HG02852 (cell line): ENCODE data around the gene SNX14.

Source experiments
- ATAC-seq: cut with Tn5 transposase; IDR thresholded peaks from one replicate; pipeline ENCODE4 v1.9.1; 2021; ENCODE audit warnings: mild to moderate bottlenecking, moderate library complexity; ENCODE audit not compliant: unreplicated experiment

Gene SNX14

DNA sequence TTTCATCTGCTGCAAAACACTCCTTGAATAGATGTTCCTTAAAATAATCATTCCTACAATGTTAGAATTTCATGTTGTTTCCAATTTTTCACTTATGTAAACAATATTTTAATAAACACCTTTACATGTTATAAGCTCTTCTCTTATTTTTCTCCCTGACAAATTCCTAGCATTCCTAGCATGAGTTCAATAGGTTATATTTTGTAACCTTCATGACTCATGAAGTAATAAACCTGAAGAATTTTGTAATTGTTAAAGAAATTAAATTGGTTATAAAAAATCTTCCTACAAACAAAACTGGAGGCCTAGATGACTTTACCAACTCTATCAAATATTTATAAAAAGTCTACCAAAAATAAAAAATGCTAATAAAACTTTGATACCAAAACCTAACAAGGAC is 77.5 kb downstream of the SNX14 start:
- no peak for ATAC-seq

DNA sequence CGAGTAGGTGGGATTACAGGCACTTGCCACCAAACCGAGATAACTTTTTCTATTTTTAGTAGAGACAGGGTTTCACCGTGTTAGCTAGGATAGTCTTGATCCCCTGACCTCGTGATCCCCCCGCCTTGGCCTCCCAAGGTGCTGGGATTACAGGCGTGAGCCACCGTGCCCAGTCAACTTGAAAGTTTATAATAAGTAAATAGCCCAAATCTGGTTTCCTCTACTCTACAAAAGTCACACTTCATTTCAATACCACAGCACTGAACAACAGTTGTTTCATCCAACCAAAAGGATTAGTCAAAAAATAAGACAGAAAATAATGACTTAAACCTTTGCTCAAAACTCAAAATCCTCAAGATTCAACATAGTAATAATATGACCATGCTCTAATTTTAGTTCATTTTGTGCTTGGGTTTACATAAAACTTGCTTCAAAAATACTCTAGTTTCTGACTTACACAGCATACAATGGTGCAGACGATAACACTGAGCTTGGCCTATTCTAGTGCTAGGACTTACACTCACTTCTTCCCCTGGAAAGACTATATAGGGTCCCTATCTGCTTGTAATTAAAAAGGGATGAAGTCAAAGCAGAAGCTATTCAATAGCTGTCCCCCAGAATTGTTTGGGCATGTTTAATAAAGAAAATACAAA is 87.1 kb downstream of the SNX14 start:
- peak; percentile 64 for ATAC-seq

DNA sequence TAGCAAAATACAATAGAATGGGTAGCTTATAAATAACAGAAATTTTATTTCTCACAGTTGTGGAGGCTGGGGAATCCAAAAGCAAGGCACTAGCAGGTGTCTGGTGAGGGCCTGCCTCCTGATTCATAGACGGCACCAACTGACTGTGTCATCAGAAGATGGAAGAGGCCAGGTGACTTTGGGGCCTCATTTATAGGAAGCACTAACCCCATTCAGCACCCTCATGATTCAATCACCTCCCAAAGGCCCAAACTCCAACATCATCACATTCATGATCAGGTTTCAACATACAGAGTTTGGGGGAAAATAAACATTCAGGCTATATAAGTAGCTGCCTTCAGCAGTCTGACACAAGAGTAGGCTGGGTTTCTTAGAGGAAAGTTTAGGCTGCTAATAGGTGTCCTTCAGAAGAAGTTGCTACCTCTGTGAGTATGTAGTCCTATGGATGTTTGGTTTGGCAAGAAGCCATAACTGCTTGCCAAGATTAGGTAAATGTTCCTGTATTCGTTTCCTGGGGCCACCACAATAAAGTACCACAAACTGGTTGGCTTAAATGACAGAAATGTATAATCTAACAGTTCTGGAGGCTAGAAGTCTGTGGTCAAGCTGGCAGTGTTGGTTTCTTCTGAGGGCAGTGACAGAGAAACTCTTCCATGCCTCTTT is 94.9 kb downstream of the SNX14 start:
- no peak for ATAC-seq

DNA sequence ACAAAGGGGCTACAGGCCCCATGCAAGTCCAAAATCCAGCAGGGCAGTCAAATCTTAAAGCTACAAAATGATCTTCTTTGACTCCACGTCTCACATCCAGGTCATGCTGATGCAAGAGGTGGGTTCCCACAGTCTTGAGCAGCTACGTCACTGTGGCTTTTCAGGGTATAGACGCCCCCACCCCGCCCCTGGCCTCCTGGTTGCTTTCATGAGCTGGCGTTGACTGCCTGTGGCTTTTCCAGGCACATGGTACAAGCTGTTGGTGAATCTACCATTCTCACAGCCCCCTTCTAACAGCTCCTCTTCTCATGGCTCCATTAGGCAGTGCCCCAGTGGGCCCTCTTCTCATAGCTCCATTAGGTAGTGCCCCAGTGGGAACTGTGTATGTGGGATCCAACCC is 96.8 kb downstream of the SNX14 start:
- ATAC-seq: no peak

DNA sequence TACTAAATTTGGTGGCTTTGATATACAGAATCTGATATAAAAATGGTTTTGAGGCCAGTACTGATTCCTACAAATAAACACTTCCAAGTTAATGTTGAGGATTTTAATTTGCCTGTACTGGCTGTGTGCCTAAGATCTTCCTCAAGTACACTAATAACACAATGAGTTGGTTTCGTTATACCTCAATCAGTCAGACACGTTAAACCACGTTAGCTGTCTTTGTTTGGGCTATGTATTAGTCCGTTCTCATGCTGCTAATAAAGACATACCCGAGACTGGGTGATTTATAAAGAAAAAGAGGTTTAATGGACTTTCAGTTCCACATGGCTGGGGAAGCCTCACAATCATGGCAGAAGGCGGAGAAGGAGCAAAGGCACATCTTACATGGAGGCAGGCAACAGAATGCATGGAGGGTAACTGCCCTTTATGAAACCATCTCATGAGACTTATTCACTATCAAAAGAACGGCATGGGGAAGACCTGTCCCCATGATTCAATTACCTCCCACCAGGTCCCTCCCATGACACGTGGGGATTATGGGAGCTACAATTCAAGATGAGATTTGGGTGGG is 97.6 kb downstream of the SNX14 start:
- no peak for ATAC-seq

DNA sequence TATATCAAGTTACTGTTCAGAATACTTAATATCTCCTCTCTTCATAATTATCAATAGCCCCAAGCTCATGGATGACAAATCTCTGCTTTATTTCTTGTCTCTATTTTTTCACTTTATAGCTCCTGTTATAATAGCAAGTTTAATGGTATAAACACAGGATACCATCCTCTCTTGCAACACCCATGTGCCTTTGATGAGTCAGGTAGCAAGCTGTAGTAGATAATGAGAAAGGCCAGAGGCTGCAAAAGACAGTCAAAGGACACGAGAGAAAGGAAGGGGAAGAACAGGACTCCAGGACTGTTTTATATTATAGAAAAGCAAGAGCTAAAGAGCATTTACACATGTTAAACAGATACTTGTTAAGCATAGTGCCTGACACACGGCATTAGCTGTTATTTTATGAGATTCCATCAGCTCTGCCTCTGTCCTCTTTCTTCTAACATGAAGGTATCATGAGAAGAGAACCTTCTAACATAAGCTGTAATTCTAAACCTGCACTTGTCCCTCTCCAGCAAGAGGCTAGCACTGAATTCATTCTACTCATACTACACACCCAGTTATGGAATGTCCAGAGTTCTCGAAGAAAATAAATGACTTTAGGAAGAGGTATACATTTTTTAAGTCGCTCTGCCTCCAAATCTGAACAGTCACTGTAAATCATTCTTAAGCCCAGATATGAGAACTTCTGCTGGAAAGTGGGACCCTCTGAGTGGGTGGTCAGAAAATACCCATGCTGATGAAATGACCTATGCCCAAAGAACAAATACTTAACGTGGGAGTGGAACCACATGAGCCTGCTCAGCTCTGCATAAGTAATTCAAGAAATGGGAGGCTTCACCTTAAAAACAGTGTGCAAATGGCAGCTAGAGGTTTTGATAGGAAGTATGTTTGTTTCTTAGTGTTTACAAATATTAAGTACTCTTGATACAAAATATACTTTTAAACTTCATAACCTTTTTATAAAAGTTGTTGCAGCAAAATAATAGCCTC is 98.8 kb downstream of the SNX14 start:
- no peak for ATAC-seq

DNA sequence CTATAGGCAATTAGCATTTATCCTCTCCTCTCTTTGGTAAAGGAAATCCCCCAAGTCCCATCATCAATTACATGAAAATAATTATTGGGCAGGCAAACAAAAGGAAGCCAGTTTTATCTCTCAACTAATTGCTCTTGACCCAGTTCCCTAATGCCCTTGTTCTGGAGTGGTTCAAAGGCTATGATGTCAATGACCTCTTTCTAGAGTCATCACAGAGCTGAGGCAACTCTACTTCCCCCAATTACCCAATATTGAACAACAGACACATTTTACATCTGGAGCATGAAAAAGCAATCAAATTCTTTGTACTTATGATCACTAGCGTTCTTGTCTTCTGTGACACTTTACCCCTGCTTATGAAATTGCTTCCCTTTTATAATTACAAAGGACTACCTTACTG is 100.3 kb downstream of the SNX14 start:
- ATAC-seq: no peak

DNA sequence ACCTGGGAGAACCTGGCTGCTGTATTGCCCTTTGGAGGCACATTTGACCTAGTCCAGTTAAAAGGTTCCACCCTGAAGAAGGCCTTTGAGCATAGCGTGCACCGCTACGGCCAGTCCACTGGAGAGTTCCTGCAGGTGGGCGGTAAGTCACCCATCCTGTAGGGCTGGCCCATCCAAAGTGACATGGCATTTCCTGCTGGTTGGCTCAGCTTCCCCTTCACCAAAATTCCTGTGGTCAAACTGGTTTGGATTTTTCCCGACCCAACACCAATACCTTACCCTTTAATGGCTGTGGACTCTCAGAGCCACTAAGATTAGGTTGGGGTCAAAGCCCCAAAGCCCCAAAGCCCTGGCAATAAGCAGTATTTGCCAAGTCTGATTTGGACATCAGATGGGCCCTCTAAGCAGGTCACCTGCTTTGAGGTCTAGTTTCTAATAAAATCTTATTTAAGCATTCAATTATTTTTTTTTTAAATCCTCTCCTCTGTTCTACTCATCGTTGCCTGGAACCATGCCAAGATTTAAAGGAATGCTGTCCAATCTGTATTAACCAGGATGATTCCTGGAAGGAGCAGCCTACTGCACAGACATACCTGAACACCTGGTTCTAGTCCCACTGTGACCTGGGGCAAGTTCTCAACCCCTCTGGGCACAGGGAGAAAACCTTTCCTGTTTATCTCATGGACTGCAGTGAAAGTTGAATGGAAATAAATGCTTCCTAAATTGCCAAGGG is 103.0 kb downstream of the SNX14 start:
- ATAC-seq: no peak

DNA sequence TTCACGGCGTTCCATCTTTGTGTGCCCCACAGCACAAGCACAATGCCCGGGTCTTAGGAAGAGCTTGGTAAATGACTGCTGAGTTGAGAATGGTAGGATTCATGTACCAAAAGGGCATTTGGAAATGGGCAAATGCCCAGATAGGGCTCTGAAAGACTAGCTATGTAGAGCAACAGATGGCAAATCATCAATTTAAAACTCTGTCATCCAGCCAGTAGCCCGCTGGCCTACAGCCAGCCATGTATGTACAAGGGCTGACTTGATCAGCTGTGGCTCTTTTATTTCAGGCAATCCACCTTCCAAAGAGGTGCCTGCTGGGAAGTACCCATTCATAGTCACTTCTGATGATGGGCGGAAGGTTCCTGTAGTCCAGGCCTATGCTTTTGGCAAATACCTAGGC is 108.7 kb downstream of the SNX14 start:
- no peak for ATAC-seq

DNA sequence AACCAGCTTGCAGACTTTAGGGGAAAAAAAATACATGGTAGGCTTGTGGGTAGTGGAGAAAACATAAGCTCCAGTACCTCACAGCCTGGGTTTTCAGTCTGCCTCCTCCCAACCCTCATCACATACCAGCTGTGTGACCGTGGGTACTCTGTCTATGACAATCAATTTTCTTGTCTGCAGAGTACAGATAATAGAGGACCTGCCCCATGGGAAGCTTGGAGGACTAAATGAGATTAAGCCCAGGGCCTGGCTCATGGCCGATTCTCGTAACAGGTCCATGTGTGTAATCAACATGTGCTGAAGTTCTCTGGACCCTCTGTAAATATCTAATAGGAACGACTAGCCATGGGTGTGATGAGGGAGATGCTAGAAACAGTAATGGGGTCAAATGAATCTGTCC is 109.8 kb downstream of the SNX14 start:
- ATAC-seq: no peak

DNA sequence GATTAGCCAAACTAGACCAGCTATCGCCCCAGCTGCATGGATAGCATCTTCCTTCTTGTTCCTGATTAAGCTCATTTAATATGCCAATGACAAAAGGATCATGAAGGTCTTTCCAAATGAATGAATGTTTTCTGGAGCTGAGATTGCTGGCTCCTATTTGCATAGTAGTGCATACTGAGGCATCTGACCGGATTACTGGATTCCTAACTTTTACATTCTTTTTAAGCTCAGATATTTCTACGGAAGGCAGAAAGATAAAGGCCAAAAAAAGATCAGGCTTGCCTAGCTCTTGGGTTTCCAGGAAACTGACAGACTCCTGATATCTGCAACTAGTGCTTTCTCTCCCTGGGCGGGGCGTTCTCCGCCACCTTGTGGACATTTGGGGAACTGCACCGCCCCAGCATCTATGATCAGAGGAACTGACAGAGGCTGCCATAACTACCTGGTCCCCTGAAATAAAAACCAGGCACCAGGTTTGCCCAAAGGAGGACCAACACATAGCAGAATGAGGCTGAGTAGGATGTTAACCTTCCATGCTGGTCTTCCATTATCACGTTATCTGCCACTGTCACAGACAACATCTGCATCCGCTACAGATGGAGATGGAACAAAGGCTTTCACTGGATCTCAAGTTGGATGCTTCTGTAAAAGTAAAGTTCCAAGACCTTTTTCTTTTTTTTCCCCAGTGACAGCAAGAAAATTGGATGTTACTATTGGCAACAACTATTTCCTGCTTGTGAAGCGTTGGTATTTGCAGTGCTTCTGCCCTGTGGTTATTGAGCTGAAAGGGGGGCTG is 110.6 kb downstream of the SNX14 start:
- peak; percentile 92 for ATAC-seq

DNA sequence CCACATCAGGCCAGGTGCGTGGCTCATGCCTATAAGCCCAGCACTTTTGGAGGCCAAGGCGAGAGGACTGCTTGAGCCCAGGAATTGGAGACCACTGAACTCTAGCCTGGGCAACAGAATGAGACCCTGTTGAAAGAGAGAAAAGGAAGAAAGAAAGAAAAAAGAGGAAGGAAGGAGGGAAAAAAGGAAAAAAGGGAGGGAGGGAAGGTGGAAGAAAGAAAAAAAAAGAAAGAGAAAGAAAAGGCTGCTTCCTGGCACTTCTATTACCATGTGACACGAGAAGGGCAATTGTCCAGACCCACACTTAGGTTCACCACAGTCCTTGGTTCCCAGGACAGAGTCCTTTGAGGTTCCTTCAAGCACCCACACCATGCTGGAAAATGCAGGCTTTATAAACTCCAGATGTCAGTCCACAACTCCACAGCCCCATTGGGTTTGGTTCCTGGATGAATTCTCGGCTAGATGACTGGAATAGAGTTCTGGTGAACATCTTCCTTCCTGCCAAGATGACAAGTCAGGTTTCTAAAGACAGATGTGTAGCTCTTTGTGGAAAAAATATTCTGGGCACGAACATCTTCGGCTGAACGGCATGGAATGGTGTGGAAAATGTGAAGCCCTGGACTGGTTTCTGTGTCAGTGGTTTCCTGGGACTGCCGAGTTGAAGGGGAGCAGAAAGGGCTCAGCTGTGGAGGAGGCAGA is 111.3 kb downstream of the SNX14 start:
- ATAC-seq: peak; percentile 6

DNA sequence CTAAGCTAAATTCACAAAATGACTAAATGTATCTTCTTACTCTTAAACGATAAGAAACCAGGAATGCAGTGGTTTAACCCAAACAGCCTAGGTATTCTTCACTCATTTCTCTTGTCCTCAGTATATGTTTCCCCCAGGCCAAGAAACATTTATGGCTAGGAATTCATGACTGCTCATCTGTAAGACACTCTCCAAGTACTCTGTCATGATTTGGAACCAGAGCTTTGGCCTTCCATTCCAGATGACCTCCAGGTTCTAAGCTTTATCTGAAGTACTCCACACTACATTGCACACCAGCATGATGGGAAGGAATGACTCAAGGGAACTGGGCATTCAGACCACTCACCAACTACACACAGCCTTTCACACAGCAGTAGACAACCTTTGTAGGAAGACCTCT is 114.5 kb downstream of the SNX14 start:
- no peak for ATAC-seq

DNA sequence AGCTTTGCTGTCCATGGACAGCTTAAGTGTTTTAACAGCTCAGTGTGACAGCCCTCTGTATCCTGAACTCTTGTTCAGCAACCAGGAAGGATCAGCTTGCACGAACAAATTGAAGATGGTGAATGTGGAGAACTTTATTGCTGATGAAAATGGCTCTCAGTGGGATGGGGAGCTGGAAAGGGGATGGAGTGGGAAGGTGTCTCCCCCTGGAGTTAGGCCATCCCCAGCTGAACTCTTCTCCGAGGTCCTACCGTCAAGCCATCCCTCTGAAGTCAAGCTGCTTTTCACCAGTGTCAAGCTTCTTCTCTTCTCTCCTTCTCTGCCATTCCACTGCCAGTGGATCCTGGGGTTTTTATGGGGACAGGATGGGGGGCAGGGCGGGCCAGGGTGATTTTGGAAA is 117.1 kb downstream of the SNX14 start:
- ATAC-seq: no peak

DNA sequence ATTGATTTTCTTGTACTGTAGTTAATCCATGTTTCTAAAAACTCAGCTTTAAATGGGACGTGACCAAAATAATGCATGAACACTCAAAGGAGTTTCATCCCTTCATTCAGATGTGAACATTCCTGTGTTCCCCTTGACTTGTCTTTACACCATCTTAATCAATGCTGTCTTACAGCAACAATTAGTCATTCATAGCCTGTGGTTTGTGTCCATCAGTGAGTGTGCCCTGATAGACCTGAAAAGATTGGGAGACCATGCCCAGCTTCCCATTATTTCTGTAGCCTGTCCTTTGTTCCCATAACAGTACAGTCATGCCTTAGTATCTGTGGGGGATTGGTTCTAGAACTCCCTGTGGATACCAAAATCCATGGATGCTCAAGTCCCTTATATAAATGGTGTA is 119.9 kb downstream of the SNX14 start:
- no peak for ATAC-seq

DNA sequence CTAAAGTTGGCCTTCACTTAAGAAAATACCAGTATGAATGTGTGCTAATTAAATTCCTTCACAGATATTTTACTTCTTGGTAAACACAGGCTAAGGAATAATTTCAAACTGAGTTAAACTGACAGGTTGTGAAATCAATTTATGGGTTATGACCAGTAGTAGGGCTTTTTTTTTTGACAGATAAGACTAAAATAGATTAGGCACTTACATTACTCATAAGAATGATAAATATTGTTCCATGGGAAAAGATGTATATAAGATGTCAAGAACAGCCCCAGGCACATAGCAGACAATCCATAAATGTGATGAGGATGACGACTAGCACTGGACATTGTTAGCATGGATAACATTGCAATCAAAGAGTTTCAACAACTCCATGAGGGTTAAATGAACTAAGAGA is 120.9 kb downstream of the SNX14 start:
- ATAC-seq: no peak

DNA sequence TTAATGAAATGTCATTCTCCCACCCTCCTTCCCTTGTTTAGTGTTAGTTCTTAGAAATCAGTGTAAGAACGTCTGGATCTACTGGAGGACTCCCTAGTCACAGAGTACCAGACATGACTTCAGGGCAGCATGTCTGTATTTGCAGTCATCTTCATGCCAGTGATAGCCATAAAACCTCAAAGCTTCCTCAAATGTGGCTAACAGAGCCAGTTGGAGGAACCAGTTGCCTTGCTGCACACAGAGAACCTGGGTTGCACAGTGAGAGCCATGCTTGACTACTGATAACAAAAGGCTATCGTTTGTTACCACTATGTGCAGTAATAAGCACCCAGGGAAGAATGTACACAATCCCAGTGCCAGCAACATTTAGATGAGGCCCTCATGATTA is 123.6 kb downstream of the SNX14 start:
- no peak for ATAC-seq

DNA sequence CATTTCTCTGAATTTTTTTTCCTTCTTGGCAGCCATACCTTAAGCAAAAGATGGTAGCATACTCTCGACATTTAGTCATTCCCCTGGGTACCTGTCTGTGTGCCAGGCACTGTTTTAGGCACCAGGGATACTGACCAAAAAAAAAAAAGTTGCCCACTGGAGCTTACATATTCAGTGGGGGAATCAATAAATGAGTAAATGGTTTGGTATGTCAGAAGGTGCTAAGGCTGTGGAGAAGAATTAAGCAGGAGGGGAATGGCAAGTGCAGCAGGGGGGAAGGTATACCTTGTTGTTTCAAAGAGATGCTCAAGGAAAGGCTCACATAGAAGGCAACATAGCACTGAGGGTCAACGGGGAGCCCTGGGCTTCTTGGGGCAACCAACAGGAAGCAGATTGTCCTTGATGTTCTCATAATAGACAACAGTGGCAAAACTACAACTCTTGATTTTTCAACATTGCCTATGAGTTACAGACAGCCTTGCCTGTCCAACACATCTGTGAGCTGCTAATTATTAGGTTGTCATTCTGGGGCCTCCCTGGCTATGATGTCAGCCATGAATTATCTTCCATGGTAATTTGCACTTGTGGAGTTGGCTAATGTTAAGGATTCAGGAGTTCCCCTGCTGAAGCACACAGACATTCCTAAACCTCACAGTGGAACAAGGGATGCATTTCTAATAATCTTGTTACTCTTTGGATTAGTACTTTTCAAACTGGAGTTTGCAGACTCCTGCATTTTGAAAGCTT is 124.2 kb downstream of the SNX14 start:
- ATAC-seq: no peak

DNA sequence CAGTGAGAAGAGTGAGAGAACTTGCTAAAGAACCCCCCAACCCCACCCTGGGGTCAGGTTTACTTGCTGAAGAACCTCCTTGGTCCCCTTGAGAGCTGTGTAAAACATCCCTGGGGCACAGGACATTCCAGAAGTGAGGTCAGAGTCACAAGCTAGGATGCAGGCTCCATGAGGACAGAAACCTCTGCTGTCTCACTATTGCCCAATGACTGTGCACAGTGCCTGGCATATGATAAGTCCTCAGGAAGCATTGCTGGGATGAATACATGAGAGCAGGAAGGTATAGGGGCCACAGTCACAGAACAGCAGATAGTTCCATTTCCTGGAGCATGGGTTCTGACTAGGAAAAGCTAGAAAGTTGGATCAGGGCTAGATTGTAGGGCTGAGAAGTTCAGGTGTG is 125.3 kb downstream of the SNX14 start:
- no peak for ATAC-seq
